Smooth muscle cell of the brain vasculature (primary cell): ENCODE results near the gene ZNF688.
A peak's percentile ranks its signal among the peaks of the same experiment; 100 is the strongest.
"Not testable (repeated sequence)": the region's sequence is repeated elsewhere in the genome, so short reads cannot be mapped to it uniquely, and the experiment has no call there.

Experiments used
- DNase-seq: peaks from one replicate; pipeline ENCODE4 v3.0.0-alpha.2; 2012; ENCODE audit warnings: low read depth, low spot score

The ZNF688 gene

GRCh38 chr16:30533748-30534367 lies 37.7 kb downstream of the ZNF688 start:
- DNase-seq = no peak

GRCh38 chr16:30533146-30533522 lies 38.4 kb downstream of the ZNF688 start:
- DNase-seq = no peak

- DNase-seq = no peak
These were observed 39.0 kb downstream of the ZNF688 start for GRCh38 chr16:30532285-30533145.

GRCh38 chr16:30530163-30531037 lies 41.1 kb downstream of the ZNF688 start:
- no peak for DNase-seq

GRCh38 chr16:30528799-30529457 lies 42.6 kb downstream of the ZNF688 start:
- DNase-seq = no peak

- no peak for DNase-seq
These were observed 43.8 kb downstream of the ZNF688 start for GRCh38 chr16:30527635-30528178.

- DNase-seq = peak; percentile 90
These were observed 44.5 kb downstream of the ZNF688 start for GRCh38 chr16:30526823-30527634.

GRCh38 chr16:30526137-30526822 lies 45.2 kb downstream of the ZNF688 start, which contains the start of gene ZNF768:
Gene ZNF768 (minus strand): TSS chr16:30526566. CDS start chr16:30526413, 153 bp downstream.
- DNase-seq = no peak

GRCh38 chr16:30525844-30526136 lies 45.7 kb downstream of the ZNF688 start:
- DNase-seq = no peak

- no peak for DNase-seq
These were observed 46.6 kb downstream of the ZNF688 start for GRCh38 chr16:30524575-30525568.

- DNase-seq = no peak
These were observed 47.5 kb downstream of the ZNF688 start for GRCh38 chr16:30523768-30524574.

- not testable (repeated sequence) for DNase-seq
These were observed 48.6 kb downstream of the ZNF688 start for GRCh38 chr16:30522702-30523463.

- no peak for DNase-seq
These were observed 49.5 kb downstream of the ZNF688 start for GRCh38 chr16:30521873-30522641.

- DNase-seq = no peak
These were observed 50.0 kb downstream of the ZNF688 start for GRCh38 chr16:30521476-30521872.
